Epithelial cell of esophagus (primary cell): ENCODE data around the gene GBP4.

Experiments
- DNase-seq: peaks from one replicate; pipeline ENCODE4 v3.0.0; 2010; ENCODE audit warnings: low read depth
- H3K4me3 ChIP-seq: 2 replicates; pipeline ENCODE4 v1.5.1; 2011; ENCODE audit warnings: mild to moderate bottlenecking, low read length, control low read depth
- TF ChIP-seq, protein P1 (sequence below): IDR thresholded peaks from 2 replicates; pipeline ENCODE4 v1.5.1; 2011; ENCODE audit warnings: low read depth, mild to moderate bottlenecking, low read length, control low read depth, inconsistent platforms; ENCODE audit not compliant: insufficient read depth; ENCODE audit errors: missing control alignments

GBP4 gene

DNA sequence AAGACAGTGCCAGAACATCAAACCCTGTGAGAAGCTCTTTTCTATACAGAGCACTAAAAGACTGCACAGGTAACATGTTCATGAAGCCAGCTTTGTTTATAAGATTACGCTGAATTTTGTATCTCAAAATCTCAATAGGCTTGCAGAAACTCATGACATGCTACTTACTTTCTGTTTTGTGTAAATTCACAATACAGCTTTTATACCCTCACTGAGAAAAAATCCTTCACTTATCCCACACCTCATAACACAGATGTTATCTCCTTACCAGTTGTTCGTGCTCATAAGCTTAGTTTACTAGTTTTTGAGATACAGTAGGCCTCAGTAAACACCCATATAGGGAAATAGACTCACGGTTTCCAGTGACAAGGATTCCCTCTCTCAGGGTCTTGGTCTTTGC lies 48.8 kb downstream of the GBP4 start:
- no peak for DNase-seq
- H3K4me3 ChIP-seq, result no peak overlapping the region
- TF ChIP-seq, protein P1, sequence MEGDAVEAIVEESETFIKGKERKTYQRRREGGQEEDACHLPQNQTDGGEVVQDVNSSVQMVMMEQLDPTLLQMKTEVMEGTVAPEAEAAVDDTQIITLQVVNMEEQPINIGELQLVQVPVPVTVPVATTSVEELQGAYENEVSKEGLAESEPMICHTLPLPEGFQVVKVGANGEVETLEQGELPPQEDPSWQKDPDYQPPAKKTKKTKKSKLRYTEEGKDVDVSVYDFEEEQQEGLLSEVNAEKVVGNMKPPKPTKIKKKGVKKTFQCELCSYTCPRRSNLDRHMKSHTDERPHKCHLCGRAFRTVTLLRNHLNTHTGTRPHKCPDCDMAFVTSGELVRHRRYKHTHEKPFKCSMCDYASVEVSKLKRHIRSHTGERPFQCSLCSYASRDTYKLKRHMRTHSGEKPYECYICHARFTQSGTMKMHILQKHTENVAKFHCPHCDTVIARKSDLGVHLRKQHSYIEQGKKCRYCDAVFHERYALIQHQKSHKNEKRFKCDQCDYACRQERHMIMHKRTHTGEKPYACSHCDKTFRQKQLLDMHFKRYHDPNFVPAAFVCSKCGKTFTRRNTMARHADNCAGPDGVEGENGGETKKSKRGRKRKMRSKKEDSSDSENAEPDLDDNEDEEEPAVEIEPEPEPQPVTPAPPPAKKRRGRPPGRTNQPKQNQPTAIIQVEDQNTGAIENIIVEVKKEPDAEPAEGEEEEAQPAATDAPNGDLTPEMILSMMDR, result no peak

DNA sequence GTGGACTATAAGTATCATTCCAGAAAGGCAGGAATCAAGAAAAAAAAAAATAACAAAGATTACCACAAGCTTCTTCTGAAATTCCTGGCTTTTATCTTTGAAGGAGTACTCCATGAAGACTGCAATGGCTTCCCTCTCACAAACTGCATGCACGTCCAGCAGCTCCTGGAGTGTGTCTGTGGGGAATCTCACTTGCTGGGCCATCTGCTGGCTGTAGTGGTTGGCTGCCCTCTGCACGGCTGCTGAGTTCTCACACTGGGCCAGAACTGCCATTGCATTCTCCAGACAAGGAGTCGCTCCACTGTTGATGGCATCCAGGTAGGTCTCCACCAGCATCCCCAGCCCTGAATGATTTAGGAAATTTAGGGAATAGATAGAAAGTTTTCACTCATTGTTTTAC lies 49.5 kb downstream of the GBP4 start:
- TF ChIP-seq, protein P1, result peak; percentile 16
- no peak for DNase-seq
- no peak overlapping the region for H3K4me3 ChIP-seq

GRCh38 chr1:89147678-89148658 lies 50.8 kb downstream of the GBP4 start:
- H3K4me3 ChIP-seq, result no peak overlapping the region
- DNase-seq, result no peak
- TF ChIP-seq, protein P1, result no peak

GRCh38 chr1:89146721-89147120 lies 52.0 kb downstream of the GBP4 start:
- DNase-seq, result no peak
- no peak overlapping the region for H3K4me3 ChIP-seq
- TF ChIP-seq, protein P1, result no peak

- TF ChIP-seq, protein P1, result no peak
- no peak for DNase-seq
- H3K4me3 ChIP-seq, result no peak overlapping the region
Observed at GRCh38 chr1:89143484-89143883, 55.3 kb downstream of the GBP4 start.

GRCh38 chr1:89142160-89142559 lies 56.6 kb downstream of the GBP4 start:
- TF ChIP-seq, protein P1, result no peak
- no peak for DNase-seq
- H3K4me3 ChIP-seq, result no peak overlapping the region
